Activated CD4-positive, CD25-positive, alpha-beta regulatory T cell treated with anti-CD3 and anti-CD28 coated beads, Interleukin-2, amount 50 U/mL, for 24 hours (primary cell): ENCODE data around the gene GOLPH3.

Experiments
- ATAC-seq, 2 donors: fragments of 150-1000 bp; cut with Tn5 transposase; one replicate each; pipeline ENCODE4 v1.10.0; 2021; ENCODE audit warnings: mild to moderate bottlenecking in 1 of 2, moderate library complexity in 1 of 2

GOLPH3 gene

DNA sequence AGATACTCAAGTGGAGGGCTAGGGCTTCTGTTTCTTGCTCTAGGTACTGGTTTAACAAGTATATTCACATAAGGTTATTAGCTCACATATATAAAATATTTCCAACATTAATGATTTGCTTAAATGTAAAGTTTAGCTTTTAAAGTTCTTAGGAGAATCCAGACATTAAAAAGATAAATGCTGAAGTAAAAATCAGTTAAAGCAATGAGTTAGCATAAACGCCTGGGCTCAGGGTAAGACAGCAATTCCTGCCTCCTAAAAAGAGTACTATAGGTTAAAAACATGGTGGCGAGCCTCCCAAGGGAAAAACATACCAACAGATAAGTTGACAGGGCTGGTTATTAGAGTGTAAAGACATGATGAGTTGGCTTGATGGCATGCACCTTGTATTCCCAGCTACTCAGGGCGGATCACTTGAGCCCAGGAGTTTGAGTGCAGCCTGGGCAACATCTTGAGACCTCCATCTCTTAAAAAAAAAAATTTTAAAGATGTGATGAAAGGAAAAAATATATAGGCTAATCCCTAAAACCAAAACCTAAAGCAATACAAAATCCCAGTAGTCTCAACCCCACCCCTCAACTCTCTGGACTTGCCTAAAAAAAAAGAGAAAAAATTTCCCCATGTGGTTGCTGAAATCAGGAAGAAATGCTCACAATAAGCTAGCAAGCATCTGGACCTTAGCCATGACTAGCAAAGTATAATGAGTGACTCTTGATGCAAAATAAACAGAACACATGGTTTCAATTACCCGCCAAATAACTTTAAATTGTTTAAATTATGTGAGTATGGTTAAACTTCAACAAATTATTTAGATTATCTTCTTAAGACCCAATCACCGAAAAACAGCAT lies 3.6 kb downstream of the GOLPH3 start:
- ATAC-seq = no peak

DNA sequence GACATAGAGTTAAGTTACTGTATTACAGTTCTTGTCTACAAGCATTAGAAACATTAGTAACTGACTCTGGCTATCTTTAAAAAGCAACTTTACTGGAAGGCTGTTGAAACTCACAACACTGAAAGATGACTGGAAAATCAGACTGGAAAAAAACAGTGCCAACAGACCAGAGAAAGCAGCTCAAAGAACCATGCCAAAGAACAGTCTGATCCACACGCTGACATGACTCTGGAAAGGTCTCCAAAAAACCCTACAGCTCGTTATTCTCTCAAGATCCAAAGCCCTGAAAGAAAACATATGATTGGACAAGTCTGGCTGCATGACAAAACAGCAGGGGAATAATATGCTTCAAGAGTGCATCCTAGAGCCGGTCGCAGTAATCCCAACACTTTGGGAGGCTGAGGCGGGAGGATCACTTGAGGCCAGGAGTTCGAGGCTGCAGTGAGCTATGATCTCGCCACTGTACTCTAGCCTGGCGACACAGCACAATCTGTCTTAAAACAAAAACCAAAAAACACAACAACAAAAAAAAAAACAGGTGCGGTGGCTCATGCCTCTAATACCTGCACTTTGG lies 5.6 kb downstream of the GOLPH3 start:
- ATAC-seq = no peak

DNA sequence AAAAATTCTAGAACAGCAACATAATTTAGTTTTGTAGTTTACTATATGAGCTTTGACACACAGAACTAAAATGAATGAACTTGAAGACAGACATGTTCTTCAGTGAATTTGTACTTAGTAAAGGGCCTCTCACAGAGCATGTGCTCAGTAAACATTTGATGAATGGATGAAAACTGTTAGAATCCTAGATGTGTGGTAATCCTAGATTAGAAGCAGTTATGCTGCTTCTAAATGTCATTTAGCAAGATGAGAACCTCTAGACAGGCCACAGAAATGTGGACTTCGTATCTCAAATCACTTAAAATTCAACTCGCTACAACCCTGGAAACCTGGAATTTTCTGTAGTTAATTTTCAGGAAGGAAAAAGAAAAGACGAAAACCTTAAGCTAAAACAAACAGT lies 8.5 kb downstream of the GOLPH3 start:
- no peak for ATAC-seq

DNA sequence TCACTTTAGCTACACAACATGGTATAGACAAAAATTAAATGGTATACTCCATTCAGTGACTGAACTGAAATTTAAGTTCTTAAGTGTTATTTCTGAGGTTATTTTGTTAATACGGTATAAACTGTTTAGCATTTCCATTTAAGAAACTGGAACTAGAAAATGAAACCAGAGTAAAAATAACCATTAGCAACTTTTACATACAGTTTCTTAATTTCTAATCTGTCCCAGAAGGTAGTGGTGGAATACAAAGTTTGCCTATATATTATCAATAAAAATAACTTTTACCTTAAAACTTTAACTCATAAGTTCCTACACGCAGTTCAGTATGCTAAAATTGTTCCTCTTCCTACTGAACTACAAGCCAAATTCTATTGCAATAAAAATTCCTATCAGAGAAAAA lies 10.3 kb downstream of the GOLPH3 start:
- no peak for ATAC-seq

DNA sequence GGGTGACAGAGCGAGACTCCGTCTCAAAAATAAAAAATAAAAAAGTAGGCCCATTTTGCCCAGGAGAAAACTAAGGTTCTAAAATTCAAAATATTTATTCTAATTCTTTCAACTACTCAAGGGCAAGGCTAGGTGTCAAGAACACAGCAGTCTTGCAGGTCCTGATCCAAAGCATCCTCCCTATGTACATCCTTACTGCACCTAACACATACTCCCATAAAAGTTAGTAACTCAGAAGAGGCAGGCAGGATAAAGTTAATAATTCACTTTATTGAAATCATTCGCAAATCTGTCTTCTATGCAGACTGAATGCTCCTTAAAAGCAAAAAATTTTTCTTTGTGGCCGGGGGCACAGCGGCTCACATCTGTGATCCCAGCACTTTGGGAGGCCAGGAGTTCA lies 11.1 kb downstream of the GOLPH3 start:
- ATAC-seq = no peak

DNA sequence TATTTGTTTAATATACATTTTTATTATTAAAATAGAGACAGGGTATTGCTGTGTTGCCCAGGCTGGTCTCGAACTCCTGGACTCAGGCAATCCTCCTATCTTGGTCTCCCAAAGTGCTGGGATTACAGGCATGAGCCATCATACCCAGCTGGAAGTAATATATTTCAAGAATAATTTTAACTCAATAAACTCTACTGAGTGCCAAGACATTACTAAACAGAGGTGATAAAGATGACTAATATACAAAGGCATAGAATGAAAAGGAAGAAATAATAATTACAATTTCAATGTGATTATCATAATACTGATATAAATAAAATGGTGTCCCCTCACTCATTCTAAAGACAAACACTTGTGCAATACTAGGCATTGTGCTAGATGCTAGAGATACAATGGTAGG lies 13.9 kb downstream of the GOLPH3 start:
- no peak for ATAC-seq

DNA sequence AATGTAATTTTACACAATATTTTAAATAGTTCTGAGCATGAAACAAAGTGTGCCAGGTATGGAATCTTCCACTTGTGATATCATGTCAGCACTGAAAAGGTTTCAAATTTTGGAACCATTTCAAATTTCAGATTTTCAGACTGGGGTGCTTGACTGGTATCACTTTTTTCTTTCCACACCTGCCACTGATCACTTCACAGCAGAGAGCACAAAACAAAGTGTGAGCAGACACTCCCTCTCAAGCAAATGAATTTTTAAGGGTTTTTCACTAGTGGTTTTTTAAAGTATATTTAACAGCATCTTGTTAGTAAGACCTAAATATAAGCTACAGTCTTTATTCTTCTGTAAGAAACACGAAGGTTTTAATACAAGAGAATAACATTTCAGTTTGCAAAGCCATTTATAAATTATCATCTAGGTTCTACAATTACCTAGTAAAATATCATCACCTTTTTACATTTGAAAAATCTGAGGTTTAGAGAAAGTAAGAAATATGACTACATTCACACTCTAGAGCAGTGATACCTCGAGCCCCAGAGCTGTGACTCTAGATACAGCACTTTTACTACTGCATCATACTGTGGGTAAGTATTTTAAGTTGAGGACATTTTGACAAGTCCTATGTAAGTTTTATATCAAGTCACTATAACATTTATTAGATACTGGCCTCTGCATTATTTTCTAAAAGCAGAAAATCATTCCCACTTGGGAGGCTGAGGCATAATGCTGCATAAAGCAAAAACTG lies 14.6 kb downstream of the GOLPH3 start:
- ATAC-seq = peak in 1 of 2 donors; percentile 72

DNA sequence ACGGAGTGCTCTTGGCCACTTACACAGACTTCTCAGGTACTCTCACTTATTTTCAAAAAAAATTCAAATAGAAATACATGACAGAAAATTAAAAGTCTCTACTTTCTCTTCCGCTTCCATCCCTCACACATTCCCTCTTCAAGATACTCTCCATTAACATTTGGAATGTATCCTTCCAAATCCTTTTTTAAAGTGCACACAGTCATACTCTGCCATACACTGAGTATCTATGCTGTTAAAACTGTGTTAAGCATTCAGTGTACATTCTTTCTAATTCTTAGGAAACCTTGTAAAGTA lies 15.5 kb downstream of the GOLPH3 start:
- ATAC-seq = no peak

DNA sequence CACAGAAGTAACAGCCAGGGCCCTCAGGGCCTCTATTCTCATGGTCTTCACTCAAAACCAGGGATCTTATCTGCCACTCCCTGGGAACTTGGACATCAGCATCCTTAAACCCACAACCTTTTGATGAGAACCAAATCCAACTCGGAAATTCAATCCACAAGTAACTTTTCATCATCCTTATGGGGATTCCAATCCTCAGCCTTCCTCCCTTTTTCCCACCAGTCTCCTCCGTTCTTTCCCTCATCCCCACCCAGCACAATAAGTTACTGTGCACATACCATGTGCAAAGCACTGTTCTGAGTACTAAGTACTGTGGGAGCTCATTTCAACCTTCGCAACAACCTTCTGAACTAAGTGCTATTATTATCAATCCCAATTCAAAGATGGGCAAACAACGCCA lies 17.0 kb downstream of the GOLPH3 start:
- ATAC-seq = no peak

DNA sequence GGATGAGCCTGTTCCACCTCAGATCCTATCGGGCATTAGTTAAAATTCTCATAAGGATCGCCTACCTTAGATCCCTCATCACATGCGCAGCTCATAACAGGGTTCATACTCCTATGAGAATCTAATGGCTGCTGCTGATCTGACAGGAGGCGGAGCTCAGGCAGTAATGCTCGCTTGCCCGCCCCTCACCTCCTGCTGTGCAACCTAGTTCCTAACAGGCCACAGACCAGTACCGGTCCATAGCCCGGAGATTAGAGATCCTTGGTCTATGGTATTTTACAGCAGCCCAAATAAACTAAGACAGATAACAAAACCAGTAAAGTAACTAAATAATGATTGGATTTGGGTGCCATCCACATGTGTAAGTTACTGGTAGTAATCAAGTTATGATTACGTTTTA lies 17.5 kb downstream of the GOLPH3 start:
- ATAC-seq = no peak

DNA sequence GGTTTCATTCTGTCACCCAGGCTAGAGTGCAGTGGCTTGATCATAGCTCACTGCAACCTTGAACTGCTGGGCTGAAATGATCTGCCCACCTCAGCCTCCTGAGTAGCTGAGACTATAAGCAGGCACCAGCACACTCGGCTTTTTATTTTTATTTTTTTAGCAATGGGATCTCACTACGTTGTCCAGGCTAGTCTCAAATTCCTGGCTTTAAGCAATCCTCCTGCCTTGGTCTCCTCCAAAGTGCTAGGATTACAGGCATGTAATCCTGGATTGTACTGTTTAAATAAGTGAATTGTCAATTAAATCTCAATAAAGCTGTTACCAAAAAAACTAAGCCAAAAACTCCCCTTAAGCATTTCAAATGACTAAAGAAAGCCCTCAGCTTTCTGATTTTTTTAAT lies 18.9 kb downstream of the GOLPH3 start:
- ATAC-seq = no peak

DNA sequence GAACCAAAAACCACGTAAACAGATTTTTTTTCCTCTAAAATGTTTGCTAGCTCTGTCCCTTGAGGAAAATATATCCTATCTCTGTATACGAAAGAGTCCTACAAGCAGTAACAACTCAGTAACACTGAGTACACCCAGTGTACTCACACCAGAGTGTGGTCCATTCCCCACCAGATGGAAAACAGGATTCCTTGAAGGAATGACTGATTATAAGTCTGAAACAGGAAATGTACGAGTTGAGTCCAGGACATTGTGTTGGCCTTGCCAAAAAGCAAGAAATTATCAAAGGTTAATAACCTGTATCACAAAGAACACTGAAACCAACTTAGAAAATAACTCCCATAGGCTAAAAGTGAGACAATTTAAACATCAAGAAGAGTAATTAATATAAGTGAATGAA lies 20.4 kb downstream of the GOLPH3 start:
- no peak for ATAC-seq

DNA sequence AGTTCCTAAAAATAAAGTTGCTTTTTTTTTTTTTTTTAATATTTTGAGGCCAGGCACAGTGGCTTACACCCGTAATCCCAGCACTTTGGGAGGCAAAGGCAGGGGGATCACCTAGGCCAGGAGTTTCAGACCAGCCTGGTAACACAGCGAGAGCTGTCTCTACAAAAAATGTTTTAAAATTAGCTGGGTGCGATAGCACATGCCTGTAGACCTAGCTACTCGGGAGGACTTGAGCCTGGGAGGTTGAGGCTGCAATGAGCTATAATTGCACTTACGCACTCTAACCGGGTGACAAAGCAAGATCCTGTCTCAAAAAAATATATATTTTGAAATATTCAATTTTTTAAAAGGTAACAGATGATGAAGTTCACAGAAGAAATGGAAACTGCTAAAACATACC lies 22.9 kb downstream of the GOLPH3 start:
- ATAC-seq = no peak

DNA sequence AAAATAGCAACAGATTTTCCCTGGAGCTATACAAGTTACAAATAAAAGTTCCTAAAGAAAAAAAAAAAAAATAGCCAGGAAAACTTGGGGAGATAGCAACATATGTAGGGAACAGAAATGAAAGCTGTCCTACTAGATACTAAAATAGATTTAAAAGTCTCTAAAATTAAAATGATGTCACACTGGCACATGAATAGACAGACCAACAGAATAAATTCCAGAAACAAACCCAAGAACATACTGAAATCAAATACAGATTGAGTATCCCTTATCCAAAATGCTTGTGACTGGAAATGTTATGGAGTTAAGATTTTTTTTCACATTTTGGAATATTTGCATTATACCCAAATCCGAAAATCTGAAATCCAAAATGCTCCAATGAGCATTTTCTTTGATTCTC lies 23.8 kb downstream of the GOLPH3 start:
- ATAC-seq = no peak

DNA sequence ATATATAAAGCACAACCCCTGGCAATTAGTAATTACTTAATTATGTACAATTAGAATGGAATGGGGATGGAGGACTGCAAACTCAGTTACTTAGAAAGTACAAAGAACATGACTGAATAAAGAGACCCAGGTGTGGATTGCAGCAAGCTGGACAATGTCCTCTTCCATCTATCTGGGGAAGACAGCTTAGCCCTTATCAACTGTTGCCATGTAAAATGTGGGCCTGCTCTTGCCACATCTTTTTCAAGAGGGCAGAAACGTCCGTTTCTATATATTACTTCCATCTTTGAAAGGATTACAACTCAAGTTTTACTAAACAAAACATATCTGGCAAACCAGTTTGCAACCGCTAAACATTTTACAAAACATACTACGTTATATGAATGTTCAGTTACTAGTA lies 26.2 kb downstream of the GOLPH3 start:
- ATAC-seq = no peak

DNA sequence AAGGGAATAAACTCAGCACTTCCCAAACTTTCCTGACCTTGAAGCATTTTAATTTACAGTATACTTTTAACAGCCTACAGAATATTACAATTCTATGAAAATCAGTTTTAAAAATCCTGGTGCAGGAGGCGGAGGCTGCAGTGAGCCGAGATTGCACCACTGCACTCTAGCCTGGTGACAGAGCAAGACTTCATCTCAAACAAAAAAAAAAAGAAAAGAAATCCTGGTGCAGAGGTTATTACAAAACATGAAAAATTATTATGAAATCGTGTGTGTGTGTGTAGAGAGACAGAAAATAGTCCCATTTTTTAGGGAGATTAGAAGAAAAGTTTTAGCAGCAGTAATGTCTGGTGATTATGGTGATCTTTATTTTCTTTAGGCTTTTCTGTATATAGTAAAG lies 26.9 kb downstream of the GOLPH3 start:
- no peak for ATAC-seq

DNA sequence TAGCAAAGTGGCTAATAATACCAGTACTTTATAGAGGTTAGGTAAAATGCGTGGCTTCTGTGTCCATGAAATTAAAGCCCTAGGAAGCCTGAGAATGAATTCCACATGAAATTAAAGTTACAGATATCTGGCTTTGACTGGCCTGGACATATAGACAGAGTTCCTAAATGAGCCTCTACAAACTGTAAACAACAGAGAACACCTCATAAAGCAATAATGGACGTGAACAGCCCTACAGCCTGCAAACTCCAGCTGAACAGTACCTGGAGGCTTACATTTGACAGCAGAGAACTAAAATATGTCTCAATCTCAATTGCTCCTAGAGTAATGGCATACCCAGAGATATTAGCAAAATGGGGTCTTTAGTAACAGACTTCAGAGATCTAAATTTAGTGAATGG lies 28.7 kb downstream of the GOLPH3 start:
- ATAC-seq = no peak

DNA sequence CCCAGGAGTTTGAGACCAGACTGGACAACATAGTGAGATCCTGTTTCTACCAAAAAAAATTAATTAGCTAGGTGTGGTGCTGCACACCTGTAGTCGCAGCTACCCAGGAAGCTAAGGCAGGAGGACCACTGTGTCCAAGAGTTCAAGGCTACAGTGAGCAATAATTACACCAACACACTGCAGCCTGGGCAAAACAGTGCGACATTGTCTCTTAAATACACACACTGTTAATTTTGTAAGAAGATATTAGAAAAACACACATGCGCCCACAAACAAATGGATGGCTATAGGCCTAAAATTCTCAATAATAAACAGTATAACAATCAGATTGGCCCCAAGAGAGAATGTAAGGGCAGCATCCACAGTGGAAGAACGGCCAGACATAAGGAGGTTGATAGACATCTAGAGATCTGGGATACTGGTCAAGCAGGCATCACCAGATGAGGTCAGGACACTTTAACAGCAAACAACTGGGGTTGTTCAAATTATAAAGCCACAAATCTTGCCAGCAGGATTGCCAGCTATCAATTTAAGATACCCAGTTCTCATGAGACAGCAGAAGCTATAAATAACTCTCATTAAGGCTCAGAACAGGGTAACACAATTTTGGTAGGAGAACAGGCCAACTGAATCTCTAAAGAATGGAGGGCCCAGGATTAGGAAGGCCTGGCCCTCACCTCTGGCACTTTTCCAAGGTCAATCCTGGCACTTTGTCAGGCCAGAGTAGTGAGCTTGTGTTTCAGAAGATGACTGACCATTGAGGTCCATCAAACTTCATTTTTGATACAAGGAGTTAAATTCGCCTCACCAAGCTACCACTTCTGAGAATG lies 29.5 kb downstream of the GOLPH3 start:
- ATAC-seq = no peak

DNA sequence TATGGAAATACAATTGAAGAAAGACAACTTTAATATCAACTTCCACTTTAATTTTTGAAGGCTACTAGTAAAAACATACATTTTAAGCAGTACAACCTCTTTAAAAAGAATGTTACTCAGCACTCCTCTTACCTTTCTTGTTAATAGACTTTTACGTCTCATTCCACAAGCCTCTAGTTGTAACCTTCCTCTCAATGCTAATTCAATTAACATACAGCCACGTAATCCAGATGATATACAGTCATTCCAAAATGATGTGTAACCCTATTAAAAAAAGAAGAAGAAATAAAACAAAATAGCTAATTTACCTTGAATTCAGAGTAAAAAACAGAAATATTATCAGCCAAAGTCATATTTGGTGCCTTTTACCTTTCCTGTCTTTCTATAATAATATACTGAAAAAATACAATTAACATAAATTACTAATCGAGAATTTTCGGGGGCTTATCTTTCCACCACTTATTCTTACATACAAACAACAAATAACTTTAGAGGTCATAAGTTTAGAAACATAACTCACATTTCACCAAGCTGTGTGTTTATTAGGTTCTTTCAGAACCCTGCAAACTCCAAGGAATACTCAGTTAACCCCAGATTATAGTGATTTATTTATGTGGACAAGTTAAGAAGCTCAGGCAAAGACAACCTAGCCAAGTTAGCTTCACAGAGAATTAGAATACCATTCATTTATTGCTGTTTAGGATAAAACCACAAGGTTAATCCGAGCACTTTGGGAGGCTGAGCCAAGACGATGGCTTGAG lies 30.3 kb downstream of the GOLPH3 start:
- ATAC-seq = no peak

DNA sequence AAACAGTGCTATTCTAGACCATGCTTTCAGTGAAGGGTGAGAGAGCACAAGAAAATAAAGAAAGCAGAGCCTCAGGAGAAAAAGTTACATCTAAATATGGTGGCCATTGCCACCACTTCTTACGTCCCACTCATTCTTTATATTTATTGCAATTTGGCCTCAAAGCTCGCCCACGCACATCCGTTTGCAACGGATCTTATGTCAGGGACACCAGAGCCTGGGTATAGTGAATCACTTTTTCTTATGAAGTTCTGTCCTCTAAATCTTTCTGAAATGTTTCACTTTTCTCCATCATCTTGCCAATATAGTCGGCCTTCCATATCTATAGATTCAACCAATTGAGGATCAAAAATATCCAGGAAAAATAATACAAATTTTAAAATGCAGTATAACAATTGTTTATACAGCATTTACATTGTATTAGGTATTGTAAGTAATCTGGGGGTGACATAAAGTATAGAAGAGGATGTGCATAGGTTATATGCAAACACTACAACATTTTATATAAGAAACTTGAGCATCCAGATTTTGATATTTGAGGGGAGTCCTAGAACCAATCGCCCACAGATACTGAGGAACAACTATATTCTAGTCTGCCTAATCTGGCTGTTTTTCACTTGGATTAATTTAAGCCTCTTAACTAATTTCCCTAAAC lies 35.2 kb downstream of the GOLPH3 start:
- ATAC-seq = peak; percentile 79 to 83

DNA sequence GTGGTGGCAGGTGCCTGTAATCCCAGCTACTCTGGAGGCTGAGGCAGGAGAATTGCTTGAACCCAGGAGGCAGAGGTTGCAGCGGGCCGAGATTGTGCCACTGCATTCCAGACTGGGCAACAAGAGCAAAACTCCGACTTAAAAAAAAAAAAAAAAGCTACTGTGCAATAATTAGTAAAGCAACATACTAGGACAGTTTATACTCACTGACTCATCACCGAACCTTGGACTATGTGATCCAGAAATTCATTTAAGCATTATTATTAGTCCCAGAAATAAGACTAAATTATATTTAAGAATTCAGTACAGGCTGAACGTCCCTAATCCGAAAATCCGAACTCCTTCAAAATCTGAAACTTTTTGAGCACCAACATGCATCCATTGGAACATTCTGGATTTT lies 37.8 kb downstream of the GOLPH3 start:
- no peak for ATAC-seq

DNA sequence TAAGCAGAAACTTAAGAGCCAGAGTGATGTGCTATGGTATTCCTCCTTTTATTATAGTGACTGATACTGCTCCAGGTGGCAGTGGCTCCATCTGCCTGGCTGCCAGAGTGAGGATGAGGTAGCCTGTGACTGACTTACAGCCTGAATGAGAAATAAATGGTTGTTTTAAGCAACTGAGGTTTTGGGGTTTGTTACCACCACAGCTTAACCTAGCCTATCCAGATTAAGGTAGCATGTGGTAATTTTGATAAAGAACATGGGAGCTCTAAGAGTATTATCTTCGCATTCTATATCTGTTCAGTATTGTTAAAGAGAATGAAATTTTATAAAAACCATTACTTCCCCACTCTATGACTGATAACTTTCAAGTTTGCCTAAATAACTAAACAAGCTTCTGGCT lies 39.0 kb downstream of the GOLPH3 start:
- ATAC-seq = no peak
